Kidney capillary endothelial cell (primary cell): ENCODE measurements around the gene ZNF366.
"Not testable (repeated sequence)": the region's sequence is repeated elsewhere in the genome, so short reads cannot be mapped to it uniquely, and the experiment has no call there.

ENCODE experiments used
- DNase-seq: peaks from one replicate; pipeline ENCODE4 v3.0.0-alpha.2; 2018; ENCODE audit warnings: low spot score

Gene ZNF366

DNA sequence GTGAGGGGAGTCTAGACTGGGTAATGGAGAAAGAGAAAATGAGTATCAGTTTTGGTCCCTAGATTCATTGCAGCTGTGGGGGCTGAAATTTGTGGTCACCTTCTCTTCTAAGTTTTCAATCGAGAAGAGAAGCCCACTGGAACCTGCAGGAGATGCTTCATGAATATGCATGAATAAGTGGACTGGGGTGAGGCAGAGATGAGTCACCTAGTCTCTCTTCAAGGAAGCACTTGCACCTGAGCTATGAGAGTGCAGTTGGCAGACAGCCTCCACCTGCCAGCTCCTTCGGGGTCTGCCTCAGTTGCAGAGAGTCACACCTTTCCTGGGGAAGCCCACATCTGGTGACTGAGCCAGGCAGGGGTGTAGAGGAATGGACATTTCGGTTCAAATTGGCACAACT lies 69.1 kb downstream of the ZNF366 start:
- no peak for DNase-seq

DNA sequence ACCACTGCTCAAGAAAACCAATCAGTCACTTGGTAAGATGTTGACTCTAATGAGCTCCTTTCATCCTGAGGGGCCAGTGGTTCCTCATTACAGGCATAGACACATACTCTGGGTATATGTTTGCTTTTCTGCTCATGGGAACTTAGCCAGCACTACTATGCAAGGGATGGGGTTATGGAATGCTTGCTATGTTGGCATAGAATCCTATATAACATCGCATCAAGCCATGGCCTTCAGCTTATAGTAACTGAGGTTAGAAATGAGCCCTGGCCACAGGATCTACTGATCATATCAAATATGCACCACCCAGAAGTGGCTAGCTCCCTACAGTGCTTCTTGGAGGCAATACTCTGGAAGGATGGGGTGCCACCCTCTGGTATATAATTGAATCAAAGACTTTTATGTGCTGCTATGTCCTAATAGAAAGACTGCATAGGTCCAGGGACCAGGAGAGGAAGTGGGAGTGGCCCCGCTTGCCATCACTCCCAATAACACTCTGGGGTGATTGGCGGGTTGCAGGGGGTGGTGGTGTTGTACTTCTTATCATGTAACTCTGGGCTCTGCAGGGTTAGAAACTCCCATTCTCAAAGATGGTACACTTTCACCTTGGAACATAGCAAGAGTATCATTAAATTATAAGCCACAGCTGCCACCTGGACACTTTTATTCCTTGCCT lies 70.3 kb downstream of the ZNF366 start:
- no peak for DNase-seq

DNA sequence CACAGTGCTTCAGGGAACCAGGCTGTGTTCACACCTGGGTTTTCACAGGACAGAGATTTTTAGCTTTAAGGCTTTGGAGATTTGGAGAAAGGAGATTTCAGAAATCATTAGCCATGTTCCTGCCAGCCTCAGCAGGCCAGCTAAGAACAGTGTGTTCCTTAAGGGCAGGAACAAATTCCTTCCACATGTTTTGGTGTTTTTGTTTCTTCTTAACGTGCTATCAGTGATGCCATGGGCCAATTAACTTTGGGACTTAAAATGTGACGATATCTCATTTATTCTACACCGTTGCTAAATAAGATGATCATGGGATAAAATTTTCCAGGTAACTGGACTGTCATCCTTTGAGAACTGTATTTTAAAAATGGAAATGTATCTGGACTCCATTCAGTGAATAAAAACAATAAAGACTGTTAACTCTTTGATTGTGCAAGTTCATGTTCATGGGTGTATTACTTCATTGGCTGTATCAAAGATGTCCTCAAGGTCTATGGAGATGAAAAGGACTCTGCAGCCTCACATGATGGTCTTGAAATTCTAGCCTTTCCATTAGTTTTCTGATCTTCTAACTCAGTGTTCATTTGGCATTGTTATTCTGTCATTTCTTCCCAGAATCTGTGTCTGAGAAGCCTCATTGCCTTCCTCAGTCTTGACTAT lies 72.3 kb downstream of the ZNF366 start:
- DNase-seq: no peak

DNA sequence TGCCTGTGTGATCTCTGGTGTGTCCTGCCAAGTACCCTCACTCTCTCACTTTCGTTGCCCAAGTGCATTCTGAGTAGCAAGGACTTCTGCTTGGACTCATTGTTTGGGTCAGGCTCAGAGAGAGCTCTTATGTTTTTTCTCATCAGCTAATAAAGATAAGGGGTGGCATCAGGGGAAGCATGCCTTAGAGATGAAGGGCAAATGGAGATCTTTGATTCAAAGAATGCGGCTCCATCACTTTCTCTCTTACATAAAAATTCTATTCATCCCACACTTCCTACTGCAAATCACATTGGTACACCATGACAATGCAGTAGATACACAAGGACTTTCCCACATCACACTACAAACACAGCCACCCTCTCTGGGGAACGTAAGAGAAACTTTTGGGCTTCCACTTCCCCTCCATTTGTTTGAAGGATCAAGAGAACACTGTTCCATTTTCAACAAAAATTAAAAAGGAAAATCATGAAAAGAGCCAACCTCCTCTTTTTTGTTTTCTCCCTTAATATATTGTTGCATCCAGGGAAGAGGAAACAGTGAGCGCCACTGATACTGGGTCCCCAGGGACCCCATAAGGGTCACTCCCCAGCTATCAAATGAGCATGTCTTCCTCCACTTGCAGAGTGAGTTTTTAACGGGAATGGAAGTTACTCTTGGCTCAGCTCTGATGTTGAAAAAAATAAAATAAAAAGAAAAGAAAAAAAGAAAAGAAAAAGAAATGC lies 73.0 kb downstream of the ZNF366 start:
- DNase-seq: no peak

DNA sequence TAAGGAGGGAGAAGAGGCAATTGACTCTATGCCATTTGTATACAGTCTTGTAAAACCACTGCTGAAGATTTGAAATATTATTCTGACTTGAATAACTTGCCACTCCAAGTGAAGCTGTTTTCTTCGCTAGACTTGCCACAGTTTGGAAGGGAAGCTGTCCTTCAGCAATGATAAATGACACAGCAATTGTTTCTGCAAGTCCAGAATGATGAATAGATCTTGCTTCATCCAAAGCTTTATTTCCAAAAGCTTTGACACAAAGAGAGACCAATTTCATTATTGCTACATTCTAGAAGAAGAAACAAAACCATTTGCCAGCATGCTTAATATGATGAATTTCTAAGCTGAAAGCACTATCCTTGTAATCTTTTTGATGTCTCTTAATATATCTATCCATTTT lies 73.7 kb downstream of the ZNF366 start:
- no peak for DNase-seq

DNA sequence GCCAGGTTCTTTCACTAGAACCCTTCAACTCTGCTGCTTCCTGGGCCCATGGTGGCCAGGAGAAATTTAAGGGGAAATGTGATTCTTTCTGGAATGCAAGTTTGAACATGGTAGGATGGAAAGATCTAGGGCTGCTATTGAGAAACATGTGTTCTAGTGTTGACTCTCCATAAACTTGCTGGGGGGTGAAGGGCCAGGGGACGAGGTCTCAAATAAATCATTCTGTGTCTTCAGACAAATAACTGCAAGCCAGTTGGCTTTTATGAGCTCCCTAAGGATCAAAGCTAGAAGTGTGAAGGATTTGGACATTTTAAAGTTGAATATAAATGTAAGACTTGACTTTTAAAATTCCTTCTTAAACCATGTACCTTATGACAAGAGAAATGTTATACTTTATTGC lies 78.5 kb downstream of the ZNF366 start:
- no peak for DNase-seq

DNA sequence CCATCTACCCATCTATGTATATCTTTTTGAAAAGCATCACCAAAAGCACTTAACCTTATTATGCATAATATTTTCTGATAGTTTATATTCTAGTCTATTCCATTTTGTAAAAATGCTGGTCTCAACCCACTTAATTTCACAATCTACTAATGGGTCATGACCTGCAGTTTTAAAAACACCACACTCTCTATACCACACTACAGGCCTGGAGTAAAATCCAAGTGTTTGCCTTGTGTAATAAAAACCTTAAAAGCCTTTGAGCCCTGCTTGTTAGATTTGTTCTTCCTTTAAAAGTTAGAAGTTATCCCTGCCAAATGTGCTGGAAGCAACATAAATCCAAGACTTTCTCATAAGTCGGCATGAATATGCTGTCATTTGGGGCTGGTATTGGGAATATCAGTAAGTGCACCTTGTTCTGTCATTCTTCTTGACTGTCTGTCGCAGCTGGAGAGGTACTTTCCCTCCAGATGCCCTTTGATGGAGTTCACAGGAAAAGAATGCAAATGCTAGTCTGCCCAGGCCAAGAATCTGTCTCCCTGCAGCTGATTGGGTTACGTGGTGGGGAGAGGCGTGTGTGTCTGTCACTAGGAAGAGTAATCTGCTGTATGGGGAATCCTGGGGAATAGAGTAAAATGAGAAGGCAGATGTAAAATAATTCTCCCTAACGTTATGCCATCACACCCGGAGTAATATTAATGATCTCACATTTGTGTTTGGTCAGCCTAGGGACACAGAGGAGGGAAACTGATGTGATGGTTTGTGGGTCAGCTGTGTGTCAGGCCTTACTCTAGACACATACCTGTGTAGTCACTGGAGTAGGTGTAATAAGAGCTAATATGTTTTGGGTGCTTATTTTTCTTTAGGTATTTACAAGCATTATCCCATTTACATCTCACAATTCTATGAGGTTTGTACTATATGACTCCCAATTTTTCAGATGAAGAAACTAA lies 79.4 kb downstream of the ZNF366 start:
- no peak for DNase-seq

DNA sequence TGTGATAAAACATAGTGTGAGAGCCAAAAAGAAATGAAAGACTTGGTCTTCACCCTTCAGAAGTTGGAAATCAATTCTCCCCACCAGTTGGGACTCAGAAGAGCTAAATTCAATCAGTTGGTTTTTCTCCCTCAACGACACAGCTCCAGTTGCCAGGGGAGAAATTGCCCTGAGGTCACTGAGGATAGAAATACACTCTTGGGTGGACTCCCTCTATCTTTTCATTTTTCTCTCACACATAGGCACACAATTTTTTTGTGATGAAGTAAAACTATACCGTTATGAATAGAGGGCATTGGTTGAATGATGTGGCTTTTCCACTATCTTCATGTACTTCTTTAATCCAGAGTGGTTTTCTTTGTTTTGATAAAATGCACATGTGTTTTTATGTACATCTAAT lies 80.2 kb downstream of the ZNF366 start:
- DNase-seq: no peak

DNA sequence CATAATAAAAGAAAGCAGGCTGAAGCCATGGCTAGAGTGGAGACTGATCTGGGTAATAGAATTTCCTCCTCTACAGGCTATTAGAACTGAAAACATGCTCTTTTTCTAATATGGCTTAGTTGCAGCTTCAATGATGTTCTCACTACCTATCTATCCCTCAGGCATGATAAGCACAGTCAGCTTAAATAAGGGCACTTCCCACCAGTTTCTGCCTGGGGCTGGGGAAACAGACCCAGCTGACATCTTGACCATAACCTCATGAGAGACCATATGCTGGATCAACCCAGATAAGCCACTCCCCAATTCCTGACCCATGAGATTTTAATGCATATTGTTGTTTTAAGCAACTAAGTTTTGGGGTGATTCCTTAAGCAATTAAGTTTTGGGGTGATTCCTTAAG lies 81.2 kb downstream of the ZNF366 start:
- DNase-seq: no peak

DNA sequence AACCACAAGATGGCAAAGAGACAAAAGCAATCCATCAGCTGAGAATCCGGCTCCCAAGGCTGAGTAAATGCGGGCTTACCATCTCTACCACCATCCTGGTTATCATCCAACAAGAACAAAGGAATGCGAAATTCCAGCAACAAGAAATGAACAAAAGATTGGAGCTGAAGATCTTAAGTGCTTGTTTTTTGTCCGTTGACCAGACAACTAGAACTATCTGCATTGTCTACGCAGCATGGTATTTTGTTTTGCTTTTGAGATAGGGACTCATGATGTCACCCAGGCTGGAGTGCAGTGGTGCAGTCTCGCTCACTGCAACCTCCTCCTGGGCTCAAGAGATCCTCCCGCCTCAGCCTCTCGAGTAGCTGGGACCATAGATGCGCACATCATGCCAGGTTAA lies 88.9 kb downstream of the ZNF366 start:
- DNase-seq: no peak

DNA sequence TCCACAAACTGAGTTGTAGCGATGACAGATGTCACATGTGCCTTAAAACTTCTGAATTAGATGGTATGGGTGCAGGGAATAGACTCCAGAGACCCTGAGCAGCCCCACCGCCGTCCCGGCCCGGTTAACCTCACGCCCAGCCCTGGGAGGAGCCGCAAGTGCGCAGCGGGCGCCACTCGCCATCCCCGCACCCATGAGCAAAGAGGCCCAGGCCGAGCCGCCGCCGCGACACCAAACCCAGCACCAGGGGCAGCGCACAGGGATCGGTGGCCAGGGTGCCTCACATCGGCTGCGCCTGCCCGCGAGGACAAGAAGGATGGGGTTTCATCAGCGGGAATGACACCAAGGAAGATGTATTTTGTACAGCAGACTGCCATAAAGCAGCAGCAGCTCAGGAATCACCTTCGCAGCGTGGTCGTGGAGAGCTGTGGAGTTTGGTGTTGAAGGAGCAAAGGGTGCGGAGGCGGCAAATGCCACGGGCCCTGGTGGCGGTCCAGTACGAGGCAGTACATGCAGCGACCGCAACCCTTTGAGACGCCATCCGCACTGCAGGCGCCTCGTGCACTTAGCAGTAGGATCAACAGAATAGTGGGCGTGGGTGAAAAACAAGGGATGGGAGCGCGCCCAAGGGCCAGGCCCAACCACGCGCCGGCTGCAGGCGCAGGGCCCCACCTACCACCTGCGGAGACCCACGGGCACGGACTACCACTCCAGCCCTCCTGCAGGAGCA lies 89.7 kb downstream of the ZNF366 start:
- no peak for DNase-seq

DNA sequence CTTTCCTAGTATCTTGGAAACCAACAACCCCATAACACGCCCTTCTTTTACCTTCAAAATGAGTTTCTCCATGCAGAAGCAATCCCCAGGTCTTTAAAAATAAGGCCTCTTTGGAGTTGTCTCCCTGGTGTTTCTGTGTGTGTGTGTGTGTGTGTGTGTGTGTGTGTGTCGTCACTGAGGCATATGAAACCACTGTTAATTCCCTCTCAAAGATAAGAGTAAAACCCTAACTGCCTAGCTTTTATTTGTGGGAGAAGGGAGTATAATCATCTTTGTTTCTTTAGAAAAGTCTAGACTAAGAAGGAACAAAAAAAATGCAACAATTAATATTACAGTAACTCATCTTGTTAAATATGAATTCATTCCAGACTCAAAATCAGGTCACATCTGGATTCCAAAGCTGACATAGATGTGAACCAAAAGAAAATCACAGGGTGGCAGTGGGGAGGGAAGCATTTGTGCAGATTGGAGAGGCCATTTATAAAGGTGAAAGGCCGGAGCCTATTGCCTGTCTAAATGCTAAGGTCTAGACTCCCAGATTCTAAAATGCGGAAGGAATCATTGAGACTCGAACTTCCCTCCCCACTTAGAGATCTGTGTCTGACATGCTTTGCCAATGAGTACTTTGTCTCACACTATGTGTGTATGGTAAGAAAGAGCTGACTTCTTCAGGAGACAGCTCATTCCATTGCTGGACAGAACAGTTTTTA lies 91.4 kb downstream of the ZNF366 start:
- DNase-seq: no peak

DNA sequence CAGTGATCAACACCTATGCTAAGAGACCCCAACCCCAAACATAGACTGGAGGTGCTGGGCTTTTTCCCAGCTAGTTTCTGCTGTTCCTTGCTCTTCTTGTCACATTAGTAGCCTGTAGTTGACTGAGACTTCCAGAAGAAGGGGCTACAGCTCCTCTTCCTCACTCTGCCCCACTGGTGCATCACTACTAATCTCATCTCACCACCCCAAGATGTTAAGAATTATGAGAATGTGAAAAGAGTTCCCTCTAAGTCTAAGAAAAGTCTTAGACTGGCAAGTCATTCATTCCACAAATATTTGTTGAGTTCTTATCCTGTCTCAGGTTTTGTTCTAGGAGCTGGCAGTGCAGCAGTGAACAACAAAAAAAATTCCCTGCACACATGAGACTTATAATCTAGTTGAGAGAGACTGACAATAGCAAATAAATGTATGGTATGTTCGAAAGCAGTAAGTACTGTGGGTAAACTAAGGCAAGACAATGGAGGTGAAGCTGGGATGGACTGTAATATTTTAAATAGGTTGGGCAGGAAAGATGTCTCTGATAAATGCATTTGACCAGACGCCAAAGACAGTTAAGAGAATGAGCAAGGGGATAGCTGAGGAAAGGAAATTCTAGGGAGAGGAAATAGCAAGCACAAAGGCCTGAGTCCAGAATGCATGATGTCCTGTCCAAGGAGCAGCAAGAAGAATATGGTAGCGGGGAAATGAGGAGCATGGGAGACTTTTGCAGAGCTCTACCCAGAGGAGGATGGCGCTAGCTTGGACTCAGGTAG lies 94.7 kb downstream of the ZNF366 start:
- DNase-seq: no peak

DNA sequence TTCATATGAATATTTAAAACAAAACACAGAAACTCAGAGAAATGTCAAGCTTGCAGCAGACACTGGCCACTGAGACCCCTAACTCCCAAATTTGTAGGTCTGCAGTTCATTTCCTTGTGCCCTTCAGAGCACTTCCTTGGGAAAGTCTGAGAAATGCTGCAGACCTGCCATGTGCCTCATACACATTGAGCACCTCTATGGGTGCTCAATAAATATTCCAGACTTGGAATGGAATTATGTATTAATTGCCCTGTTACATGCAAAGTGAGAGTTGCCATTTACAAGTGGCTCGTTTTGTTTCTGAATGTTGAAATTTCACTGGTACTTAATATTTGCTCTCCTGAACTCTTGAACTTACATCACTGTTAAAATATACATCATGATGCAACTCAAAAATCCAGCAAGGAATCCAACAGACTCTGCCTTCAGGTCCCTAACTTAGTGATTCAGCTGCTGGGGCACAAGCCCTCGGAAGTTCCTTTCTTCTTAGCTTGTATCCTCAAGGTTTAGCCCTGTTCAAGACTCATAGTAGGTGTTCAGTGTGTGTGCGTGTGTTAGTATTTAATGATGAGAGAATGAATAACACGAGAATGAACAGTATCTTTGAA lies 96.4 kb downstream of the ZNF366 start:
- no peak for DNase-seq

DNA sequence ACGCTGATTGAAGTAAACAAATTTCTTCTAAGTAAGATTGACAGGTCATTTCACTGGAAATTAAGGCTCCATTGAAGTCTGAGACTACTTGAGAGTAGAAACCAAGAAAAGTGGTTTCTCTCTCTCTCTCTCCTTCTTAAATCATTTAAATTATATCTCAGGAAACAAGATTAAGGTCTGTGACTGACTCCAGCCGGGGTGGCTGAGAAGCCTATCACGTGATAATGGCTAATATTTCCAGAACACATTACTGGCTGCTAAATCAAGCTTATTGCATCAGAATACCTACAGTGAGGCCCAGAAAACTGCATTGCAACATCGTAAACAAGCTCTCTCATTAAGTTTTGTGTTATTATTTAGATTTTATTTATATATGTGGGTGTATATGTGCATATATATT lies 98.6 kb downstream of the ZNF366 start:
- DNase-seq: no peak

DNA sequence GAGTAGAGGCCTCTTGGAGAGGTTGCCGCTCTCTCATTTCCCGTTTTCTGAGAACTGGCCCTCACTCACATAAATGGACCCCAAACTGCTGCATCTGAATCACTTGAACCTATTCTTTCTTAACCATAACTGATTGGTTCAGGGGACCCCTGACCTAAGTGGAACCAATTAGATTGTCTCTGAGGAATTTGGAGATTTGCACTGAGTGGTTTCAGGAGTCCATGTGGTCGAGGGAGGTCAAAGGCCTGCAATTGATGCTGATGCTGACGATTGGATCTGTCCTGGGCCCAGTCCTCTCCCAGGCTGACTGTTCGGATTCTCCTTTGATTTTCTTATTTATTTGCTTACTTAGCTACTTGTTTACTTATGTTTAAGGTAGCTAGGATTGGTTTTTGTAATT lies 99.1 kb downstream of the ZNF366 start:
- DNase-seq: no peak

DNA sequence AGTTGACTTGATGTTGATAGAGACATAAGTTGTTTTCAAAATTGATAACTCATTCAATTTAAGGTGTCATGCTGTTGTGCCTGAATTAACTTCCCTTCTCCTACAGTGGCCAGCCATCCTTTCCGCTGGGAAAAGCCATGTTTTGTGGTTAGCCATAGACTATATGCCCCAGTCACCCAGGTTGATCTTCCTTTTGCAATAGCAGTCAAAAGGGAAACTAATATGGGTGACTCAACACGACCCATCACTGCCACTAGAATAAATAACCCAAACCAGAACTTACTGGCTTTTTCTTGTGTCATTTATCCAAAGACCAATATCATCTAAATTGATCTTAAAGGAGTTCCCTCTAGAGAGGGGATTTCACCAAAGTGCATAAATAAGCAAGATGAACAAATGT lies 99.7 kb downstream of the ZNF366 start:
- peak; percentile 17 for DNase-seq

DNA sequence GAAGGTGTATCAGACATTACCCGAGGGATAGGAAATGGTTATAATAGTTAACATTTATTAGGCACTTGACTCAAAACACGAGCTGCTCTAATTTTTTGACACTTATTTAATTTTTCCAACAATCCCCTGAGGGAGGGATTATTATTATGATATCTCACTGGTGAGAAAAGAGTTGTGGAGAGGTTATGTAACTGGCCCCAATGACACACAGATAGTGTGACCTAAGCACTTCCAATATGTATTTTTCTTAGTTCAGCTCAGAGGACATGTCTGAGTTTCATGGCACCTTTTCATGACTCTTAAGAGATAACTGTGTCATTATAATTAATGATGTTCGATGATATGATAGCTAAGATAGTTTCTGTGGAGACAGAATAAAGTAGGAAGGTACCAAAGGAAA lies 100.1 kb downstream of the ZNF366 start:
- DNase-seq: no peak

DNA sequence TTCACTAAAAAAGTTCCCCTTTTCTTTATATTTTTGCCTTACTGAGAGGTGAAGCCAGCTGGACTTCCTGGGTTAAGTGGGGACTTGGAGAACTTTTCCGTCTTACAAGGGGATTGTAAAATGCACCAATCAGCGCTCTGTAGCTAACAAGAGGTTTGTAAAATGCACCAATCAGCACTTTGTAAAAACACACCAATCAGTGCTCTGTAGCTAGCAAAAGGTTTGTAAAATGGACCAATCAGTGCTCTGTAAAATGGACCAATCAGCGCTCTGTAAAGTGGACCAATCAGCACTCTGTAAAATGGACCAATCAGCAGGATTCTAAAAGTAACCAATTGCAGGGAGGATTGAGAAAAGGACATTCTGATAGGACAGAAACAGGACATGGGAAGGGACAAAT lies 102.4 kb downstream of the ZNF366 start:
- not testable (repeated sequence) for DNase-seq
